ENCODE data around the gene SAG.

Gene SAG

GRCh38 chr2:233380132-233380895 lies 72.7 kb downstream of the SAG start:
- DNase-seq (ENCODE audit: low spot score) = peak; percentile 40

GRCh38 chr2:233380995-233381637 lies 73.5 kb downstream of the SAG start:
- DNase-seq (ENCODE audit: low spot score) = no peak

GRCh38 chr2:233381638-233381995 lies 74.0 kb downstream of the SAG start:
- no peak for DNase-seq (ENCODE audit: low spot score)

- DNase-seq (ENCODE audit: low spot score) = no peak
Measured at GRCh38 chr2:233384015-233384414, 76.4 kb downstream of the SAG start.

- no peak for DNase-seq (ENCODE audit: low spot score)
Measured at GRCh38 chr2:233384811-233385488, 77.3 kb downstream of the SAG start.

- DNase-seq (ENCODE audit: low spot score) = no peak
Measured at GRCh38 chr2:233385489-233386044, 78.0 kb downstream of the SAG start.

- DNase-seq (ENCODE audit: low spot score) = peak; percentile 41
Measured at GRCh38 chr2:233386382-233387041, 78.9 kb downstream of the SAG start.

GRCh38 chr2:233387225-233387624 lies 79.6 kb downstream of the SAG start:
- no peak for DNase-seq (ENCODE audit: low spot score)

- DNase-seq (ENCODE audit: low spot score) = peak; percentile 93
Measured at GRCh38 chr2:233387667-233388528, 80.3 kb downstream of the SAG start.

- no peak for DNase-seq (ENCODE audit: low spot score)
Measured at GRCh38 chr2:233389601-233390125, 82.0 kb downstream of the SAG start.

- no peak for DNase-seq (ENCODE audit: low spot score)
Measured at GRCh38 chr2:233395687-233396086, 88.1 kb downstream of the SAG start.

All from AG20443 (cell line).